Esophagus squamous epithelium (tissue), 4 donors: ENCODE results near the gene RSPO4.

Experiments used
- POLR2A ChIP-seq, 4 donors: fragments of 450-650 bp; IDR thresholded peaks; one replicate each; pipeline ENCODE4 v1.6.1; 2017; ENCODE audit warnings: antibody characterized with exemption in 4 of 4, mild to moderate bottlenecking in 4 of 4, moderate library complexity in 3 of 4
- TF ChIP-seq, protein P1 (sequence below), 6 experiments: fragments of 450-650 bp in 4 of 6; fragments of 200-600 bp in 2 of 6; sonication (generic) in 2 of 6; IDR thresholded peaks; one replicate each; pipeline ENCODE4 v1.5.1; 2016 to 2019; ENCODE audit warnings: antibody characterized with exemption in 6 of 6, mild to moderate bottlenecking in 4 of 6, moderate library complexity in 4 of 6

DNA sequence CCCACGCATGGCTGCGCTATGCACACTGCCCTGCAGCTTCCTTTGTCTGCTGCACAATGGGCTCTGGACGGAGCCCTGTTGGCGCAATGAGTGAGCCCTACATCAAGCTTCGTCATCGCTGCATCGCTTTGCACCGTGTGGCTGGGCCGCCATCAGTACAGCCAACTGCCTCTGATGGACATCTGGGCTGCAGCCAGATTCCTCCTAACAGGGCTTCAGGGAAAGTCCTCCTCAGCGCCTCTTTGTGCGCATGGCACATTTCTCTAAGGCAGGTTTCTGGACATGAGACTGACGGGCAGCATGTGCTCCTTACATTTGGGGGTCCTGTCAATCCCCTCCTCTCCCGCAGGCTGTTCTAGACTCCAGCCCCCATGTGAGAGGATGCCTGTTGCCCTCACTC, 56.3 kb downstream of the RSPO4 start:
- TF ChIP-seq, protein P1, sequence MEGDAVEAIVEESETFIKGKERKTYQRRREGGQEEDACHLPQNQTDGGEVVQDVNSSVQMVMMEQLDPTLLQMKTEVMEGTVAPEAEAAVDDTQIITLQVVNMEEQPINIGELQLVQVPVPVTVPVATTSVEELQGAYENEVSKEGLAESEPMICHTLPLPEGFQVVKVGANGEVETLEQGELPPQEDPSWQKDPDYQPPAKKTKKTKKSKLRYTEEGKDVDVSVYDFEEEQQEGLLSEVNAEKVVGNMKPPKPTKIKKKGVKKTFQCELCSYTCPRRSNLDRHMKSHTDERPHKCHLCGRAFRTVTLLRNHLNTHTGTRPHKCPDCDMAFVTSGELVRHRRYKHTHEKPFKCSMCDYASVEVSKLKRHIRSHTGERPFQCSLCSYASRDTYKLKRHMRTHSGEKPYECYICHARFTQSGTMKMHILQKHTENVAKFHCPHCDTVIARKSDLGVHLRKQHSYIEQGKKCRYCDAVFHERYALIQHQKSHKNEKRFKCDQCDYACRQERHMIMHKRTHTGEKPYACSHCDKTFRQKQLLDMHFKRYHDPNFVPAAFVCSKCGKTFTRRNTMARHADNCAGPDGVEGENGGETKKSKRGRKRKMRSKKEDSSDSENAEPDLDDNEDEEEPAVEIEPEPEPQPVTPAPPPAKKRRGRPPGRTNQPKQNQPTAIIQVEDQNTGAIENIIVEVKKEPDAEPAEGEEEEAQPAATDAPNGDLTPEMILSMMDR (IDR thresholded peaks at IDR 0.05), result no peak
- no peak for TF ChIP-seq POLR2A (IDR thresholded peaks at IDR 0.05)
